ENCODE measurements around the gene FKBP14. TPM values are rescaled to one million over a fixed set of nuclear protein-coding genes. Genes with fewer than 3 reads are reported as not detected.

Gene FKBP14
- total RNA-seq, 1 experiment from 2014 or later, result 30.5 TPM

DNA sequence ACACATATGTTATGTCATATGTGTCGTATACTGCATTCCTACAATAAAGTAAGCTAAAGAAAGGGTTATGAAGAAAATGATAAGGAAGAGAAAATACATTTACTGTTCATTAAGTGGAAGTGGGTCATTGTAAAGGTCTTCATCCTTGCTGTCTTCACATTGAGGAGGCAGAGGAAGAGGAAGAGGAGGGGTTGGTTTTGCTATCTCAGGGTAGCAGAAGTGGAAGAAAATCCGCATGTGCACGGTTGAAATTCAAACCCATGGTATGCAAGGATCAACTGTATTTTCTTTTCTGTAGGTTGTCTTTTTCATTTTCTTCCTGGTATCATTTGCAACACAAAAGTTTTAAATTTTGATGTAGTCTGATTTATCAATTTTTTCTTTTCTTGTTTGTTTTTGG, 8.0 kb upstream of the FKBP14 start:
- intact Hi-C loops (cut with micrococcal nuclease; ENCODE audit: unreplicated experiment), result no loop called here
- TF ChIP-seq, protein P1, sequence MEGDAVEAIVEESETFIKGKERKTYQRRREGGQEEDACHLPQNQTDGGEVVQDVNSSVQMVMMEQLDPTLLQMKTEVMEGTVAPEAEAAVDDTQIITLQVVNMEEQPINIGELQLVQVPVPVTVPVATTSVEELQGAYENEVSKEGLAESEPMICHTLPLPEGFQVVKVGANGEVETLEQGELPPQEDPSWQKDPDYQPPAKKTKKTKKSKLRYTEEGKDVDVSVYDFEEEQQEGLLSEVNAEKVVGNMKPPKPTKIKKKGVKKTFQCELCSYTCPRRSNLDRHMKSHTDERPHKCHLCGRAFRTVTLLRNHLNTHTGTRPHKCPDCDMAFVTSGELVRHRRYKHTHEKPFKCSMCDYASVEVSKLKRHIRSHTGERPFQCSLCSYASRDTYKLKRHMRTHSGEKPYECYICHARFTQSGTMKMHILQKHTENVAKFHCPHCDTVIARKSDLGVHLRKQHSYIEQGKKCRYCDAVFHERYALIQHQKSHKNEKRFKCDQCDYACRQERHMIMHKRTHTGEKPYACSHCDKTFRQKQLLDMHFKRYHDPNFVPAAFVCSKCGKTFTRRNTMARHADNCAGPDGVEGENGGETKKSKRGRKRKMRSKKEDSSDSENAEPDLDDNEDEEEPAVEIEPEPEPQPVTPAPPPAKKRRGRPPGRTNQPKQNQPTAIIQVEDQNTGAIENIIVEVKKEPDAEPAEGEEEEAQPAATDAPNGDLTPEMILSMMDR (IDR thresholded peaks at IDR 0.05; ENCODE audit: unreplicated experiment), result no peak
- CTCF ChIA-PET, result no interaction called here

GRCh38 chr7:30032310-30033125, 6.0 kb upstream of the FKBP14 start:
- Mint-ChIP-seq H3K4me1 (ENCODE audit: low read depth, unreplicated experiment) (no peaks in the 10 kb centered on the region), H3K4me3 (ENCODE audit: low read depth, unreplicated experiment) (no peak overlapping the region), H3K36me3 (ENCODE audit: insufficient read depth, unreplicated experiment) (no peaks in the 10 kb centered on the region), H3K9me3 (ENCODE audit: low read depth, unreplicated experiment) (no peaks in the 10 kb centered on the region), H3K27ac (ENCODE audit: unreplicated experiment) (no peak overlapping the region), H3K27me3 (ENCODE audit: unreplicated experiment) (no peaks in the 10 kb centered on the region)
- intact Hi-C loops (cut with micrococcal nuclease; ENCODE audit: unreplicated experiment), result no loop called here
- TF ChIP-seq, protein P1 (IDR thresholded peaks at IDR 0.05; ENCODE audit: unreplicated experiment), result no peak
- CTCF ChIA-PET, result interaction anchor here (1.5 kb wide), 1 partner anchor 29 kb away, joined by 3 read pairs; no protein-coding TSS in a partner anchor
- no peak for DNase-seq
- BruUV-seq (replicated peaks), result no TSS peak

More for the DNA sequence above, 8.0 kb upstream of the FKBP14 start:
- Mint-ChIP-seq H3K9me3 (ENCODE audit: low read depth, unreplicated experiment) (no peaks in the 10 kb centered on the region), H3K4me1 (ENCODE audit: low read depth, unreplicated experiment) (no peaks in the 10 kb centered on the region), H3K27ac (ENCODE audit: unreplicated experiment) (no peak overlapping the region), H3K4me3 (ENCODE audit: low read depth, unreplicated experiment) (no peak overlapping the region), H3K36me3 (ENCODE audit: insufficient read depth, unreplicated experiment) (no peaks in the 10 kb centered on the region), H3K27me3 (ENCODE audit: unreplicated experiment) (no peaks in the 10 kb centered on the region)
- no peak for DNase-seq
- no TSS peak for BruUV-seq (replicated peaks)

GRCh38 chr7:30029696-30030095, 3.2 kb upstream of the FKBP14 start:
- DNase-seq, result peak; percentile 52
- TF ChIP-seq, protein P1 (IDR thresholded peaks at IDR 0.05; ENCODE audit: unreplicated experiment), result peak; percentile 30
- no peaks in the 10 kb centered on the region for H3K36me3 Mint-ChIP-seq (ENCODE audit: insufficient read depth, unreplicated experiment)
- H3K9me3 Mint-ChIP-seq (ENCODE audit: low read depth, unreplicated experiment), result no peaks in the 10 kb centered on the region
- H3K27ac Mint-ChIP-seq (ENCODE audit: unreplicated experiment), result no peak overlapping the region
- H3K27me3 Mint-ChIP-seq (ENCODE audit: unreplicated experiment), result no peaks in the 10 kb centered on the region
- peaks cover 9% of the 10 kb centered on the region for H3K4me1 Mint-ChIP-seq (ENCODE audit: low read depth, unreplicated experiment)
- TSS peak; percentile 32 for BruUV-seq (replicated peaks)
- intact Hi-C loops (cut with micrococcal nuclease; ENCODE audit: unreplicated experiment), result loop anchor here (2.0 to 5.0 kb wide), 2 partner anchors 35 to 82 kb away; no protein-coding TSS in a partner anchor
- no peak overlapping the region for H3K4me3 Mint-ChIP-seq (ENCODE audit: low read depth, unreplicated experiment)
- CTCF ChIA-PET, result interaction anchor here (1.4 to 2.4 kb wide), 3 partner anchors 8 to 53 kb away, joined by 3 to 11 read pairs (median 3); no protein-coding TSS in a partner anchor

GRCh38 chr7:30028749-30029635, 2.5 kb upstream of the FKBP14 start:
- Mint-ChIP-seq H3K9me3 (ENCODE audit: low read depth, unreplicated experiment) (no peaks in the 10 kb centered on the region), H3K36me3 (ENCODE audit: insufficient read depth, unreplicated experiment) (no peaks in the 10 kb centered on the region), H3K4me1 (ENCODE audit: low read depth, unreplicated experiment) (peaks cover 16% of the 10 kb centered on the region), H3K4me3 (ENCODE audit: low read depth, unreplicated experiment) (no peak overlapping the region), H3K27me3 (ENCODE audit: unreplicated experiment) (no peaks in the 10 kb centered on the region), H3K27ac (ENCODE audit: unreplicated experiment) (no peak overlapping the region)
- TF ChIP-seq, protein P1 (IDR thresholded peaks at IDR 0.05; ENCODE audit: unreplicated experiment), result no peak
- intact Hi-C loops (cut with micrococcal nuclease; ENCODE audit: unreplicated experiment), result loop anchor here (2.0 to 5.0 kb wide), 2 partner anchors 34 to 82 kb away; no protein-coding TSS in a partner anchor
- CTCF ChIA-PET, result interaction anchor here (0.6 to 2.4 kb wide), 5 partner anchors 8 to 1118 kb away, joined by 3 to 11 read pairs (median 3); no protein-coding TSS in a partner anchor
- peak; percentile 41 for DNase-seq
- BruUV-seq (replicated peaks), result no TSS peak
